CD14-positive monocyte (primary cell): ENCODE data around the gene TOMM5. TPM values are rescaled to one million over a fixed set of nuclear protein-coding genes. Genes with fewer than 3 reads are reported as not detected.

Experiments
- DNase-seq, 3 donors: peaks; one replicate each; pipeline ENCODE4 v3.0.0-alpha.2; 2011 to 2022
- H2AFZ ChIP-seq: 2 replicates; pipeline ENCODE4 v1.6.0; 2012; ENCODE audit warnings: mild to moderate bottlenecking, low read depth, low read length, inconsistent platforms; ENCODE audit not compliant: insufficient read depth, poor library complexity, severe bottlenecking
- H3K27ac ChIP-seq, 2 donors: 1 replicate in 1 of 2; 2 replicates in 1 of 2; pipeline ENCODE4 v1.5.1; 2012 to 2013; ENCODE audit warnings: low read length in 2 of 2, control low read depth in 1 of 2, inconsistent platforms in 1 of 2, low read depth in 1 of 2, mild to moderate bottlenecking in 1 of 2
- H3K27me3 ChIP-seq, 2 donors: one replicate each; pipeline versions ENCODE4 v1.6.0 to v1.6.1; 2011 to 2013; ENCODE audit warnings: low read length in 2 of 2; ENCODE audit not compliant: control insufficient read depth in 2 of 2, insufficient read depth in 2 of 2
- H3K36me3 ChIP-seq, 2 donors: replicated peaks in 1 of 2; 1 replicate in 1 of 2; 2 replicates in 1 of 2; pipeline versions ENCODE4 v1.5.1 to v1.6.1; 2012 to 2013; ENCODE audit warnings: low read length in 2 of 2, control low read depth in 1 of 2, inconsistent platforms in 1 of 2, mild to moderate bottlenecking in 1 of 2; ENCODE audit not compliant: insufficient read depth in 2 of 2, control insufficient read depth in 1 of 2
- H3K4me1 ChIP-seq, 2 donors: 1 replicate in 1 of 2; 2 replicates in 1 of 2; pipeline versions ENCODE4 v1.5.1 to v1.6.1; 2012 to 2013; ENCODE audit warnings: low read length in 2 of 2, control low read depth in 1 of 2, inconsistent platforms in 1 of 2, mild to moderate bottlenecking in 1 of 2, moderate library complexity in 1 of 2; ENCODE audit not compliant: insufficient read depth in 2 of 2, control insufficient read depth in 1 of 2
- H3K4me2 ChIP-seq: replicated peaks from 2 replicates; pipeline ENCODE3; 2012; ENCODE audit warnings: low read length, moderate library complexity, mild to moderate bottlenecking; ENCODE audit not compliant: poor library complexity, severe bottlenecking; ENCODE audit errors: extremely low read depth
- H3K4me3 ChIP-seq, 3 experiments: fragments of 200-600 bp in 1 of 3; sonication (generic) in 1 of 3; replicated peaks in 1 of 3; 1 replicate in 2 of 3; 2 replicates in 1 of 3; pipeline ENCODE4 v1.5.1; 2011 to 2013; ENCODE audit warnings: low read length in 3 of 3, mild to moderate bottlenecking in 3 of 3, control low read depth in 2 of 3, low read depth in 2 of 3, inconsistent platforms in 1 of 3, moderate library complexity in 1 of 3
- H3K79me2 ChIP-seq: 2 replicates; pipeline ENCODE4 v1.6.0; 2012; ENCODE audit warnings: mild to moderate bottlenecking, control low read depth, inconsistent platforms, low read length, moderate library complexity; ENCODE audit not compliant: insufficient read depth
- H3K9ac ChIP-seq: 2 replicates; pipeline ENCODE4 v1.6.0; 2017; ENCODE audit warnings: low read length, mild to moderate bottlenecking; ENCODE audit not compliant: insufficient read depth, poor library complexity, severe bottlenecking
- H3K9me3 ChIP-seq, 2 donors: replicated peaks in 1 of 2; 1 replicate in 1 of 2; 2 replicates in 1 of 2; pipeline versions ENCODE4 v1.5.1 to v1.6.1; 2012 to 2013; ENCODE audit warnings: low read length in 2 of 2, control low read depth in 1 of 2; ENCODE audit not compliant: control insufficient read depth in 1 of 2, insufficient read depth in 1 of 2
- H4K20me1 ChIP-seq: 2 replicates; pipeline ENCODE4 v1.6.0; 2012; ENCODE audit warnings: mild to moderate bottlenecking, low read length, control low read depth, moderate library complexity; ENCODE audit not compliant: insufficient read depth
- H3K27ac Mint-ChIP-seq, 7 donors: one replicate each; pipeline ENCODE4 v1.8.0; 2020; ENCODE audit warnings: mild to moderate bottlenecking in 7 of 7, mixed read lengths in 7 of 7, moderate library complexity in 6 of 7, inconsistent platforms in 2 of 7
- H3K27me3 Mint-ChIP-seq, 3 donors: one replicate each; pipeline ENCODE4 v1.8.0; 2021 to 2022; ENCODE audit warnings: low read depth in 3 of 3, mild to moderate bottlenecking in 3 of 3, mixed read lengths in 3 of 3, moderate library complexity in 3 of 3, inconsistent platforms in 1 of 3
- H3K36me3 Mint-ChIP-seq, 2 donors: one replicate each; pipeline ENCODE4 v1.8.0; 2020; ENCODE audit warnings: mixed read lengths in 2 of 2, inconsistent platforms in 1 of 2, mild to moderate bottlenecking in 1 of 2
- H3K4me1 Mint-ChIP-seq: one replicate; pipeline ENCODE4 v1.8.0; 2020; ENCODE audit warnings: mild to moderate bottlenecking, mixed read lengths
- H3K4me3 Mint-ChIP-seq, 2 donors: one replicate each; pipeline ENCODE4 v1.8.0; 2020; ENCODE audit warnings: mild to moderate bottlenecking in 2 of 2, mixed read lengths in 2 of 2, moderate library complexity in 1 of 2
- H3K9me3 Mint-ChIP-seq, 7 donors: one replicate each; pipeline ENCODE4 v1.8.0; 2020 to 2022; ENCODE audit warnings: mixed read lengths in 7 of 7, mild to moderate bottlenecking in 6 of 7, moderate library complexity in 6 of 7, inconsistent platforms in 2 of 7
- WGBS: methylation state at CpG from one replicate; pipeline ENCODE4 v1.1.5; 2013; ENCODE audit warnings: missing lambda C conversion rate; ENCODE audit not compliant: insufficient coverage; 5-methylcytosine and 5-hydroxymethylcytosine counted together
- intact Hi-C, 2 donors: fragments of 100-400 bp; cut with micrococcal nuclease; formaldehyde crosslinking; loops; one replicate each; pipeline versions ENCODE4 v1.15.0 to v1.15.1; 2023
- polyA plus RNA-seq, 3 donors: library from polyadenylated mRNA; depleted of rRNA in 1 of 3; unstranded in 2 of 3; stranded (reverse) in 1 of 3; fragments of 300-500 nt in 2 of 3; fragments of >200 nt in 1 of 3; fragmentation: Illumina TruSeq in 2 of 3; gene quantifications; 1 replicate in 2 of 3; 2 replicates in 1 of 3; pipeline ENCODE4 v1.2.3, GENCODE V29; 2012 to 2021
- TF ChIP-seq, protein P1 (sequence below): fragments of 200-600 bp; IDR thresholded peaks from one replicate; pipeline ENCODE4 v1.8.0; 2022; ENCODE audit warnings: antibody characterized with exemption, mild to moderate bottlenecking

Gene TOMM5
- polyA plus RNA-seq, 3 donors, result 35.0 to 117 (median 112) TPM

- H3K79me2 ChIP-seq, result no peaks in the 10 kb centered on the region
- 98% methylated on average over 8 of the region's 8 CpGs for WGBS
- TF ChIP-seq, protein P1, sequence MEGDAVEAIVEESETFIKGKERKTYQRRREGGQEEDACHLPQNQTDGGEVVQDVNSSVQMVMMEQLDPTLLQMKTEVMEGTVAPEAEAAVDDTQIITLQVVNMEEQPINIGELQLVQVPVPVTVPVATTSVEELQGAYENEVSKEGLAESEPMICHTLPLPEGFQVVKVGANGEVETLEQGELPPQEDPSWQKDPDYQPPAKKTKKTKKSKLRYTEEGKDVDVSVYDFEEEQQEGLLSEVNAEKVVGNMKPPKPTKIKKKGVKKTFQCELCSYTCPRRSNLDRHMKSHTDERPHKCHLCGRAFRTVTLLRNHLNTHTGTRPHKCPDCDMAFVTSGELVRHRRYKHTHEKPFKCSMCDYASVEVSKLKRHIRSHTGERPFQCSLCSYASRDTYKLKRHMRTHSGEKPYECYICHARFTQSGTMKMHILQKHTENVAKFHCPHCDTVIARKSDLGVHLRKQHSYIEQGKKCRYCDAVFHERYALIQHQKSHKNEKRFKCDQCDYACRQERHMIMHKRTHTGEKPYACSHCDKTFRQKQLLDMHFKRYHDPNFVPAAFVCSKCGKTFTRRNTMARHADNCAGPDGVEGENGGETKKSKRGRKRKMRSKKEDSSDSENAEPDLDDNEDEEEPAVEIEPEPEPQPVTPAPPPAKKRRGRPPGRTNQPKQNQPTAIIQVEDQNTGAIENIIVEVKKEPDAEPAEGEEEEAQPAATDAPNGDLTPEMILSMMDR, result no peak
- H3K27me3 ChIP-seq, result no peaks in the 10 kb centered on the region
- no peak overlapping the region for H3K9ac ChIP-seq
- Mint-ChIP-seq H3K4me3 (no peak overlapping the region), H3K27ac (no peak overlapping the region), H3K9me3 (no peaks in the 10 kb centered on the region), H3K27me3 (peaks cover 0 to 4% (median 2%) of the 10 kb centered on the region in 3 donors), H3K36me3 (peaks cover 0 to 4% of the 10 kb centered on the region in 2 donors), H3K4me1 (no peaks in the 10 kb centered on the region)
- intact Hi-C loops, result no loop called here
- no peak overlapping the region for H3K4me3 ChIP-seq
- no peaks in the 10 kb centered on the region for H3K36me3 ChIP-seq
- H3K4me2 ChIP-seq, result no peak overlapping the region
- no peak for DNase-seq
- H3K27ac ChIP-seq, result no peak overlapping the region
- no peaks in the 10 kb centered on the region for H3K9me3 ChIP-seq
- no peaks in the 10 kb centered on the region for H4K20me1 ChIP-seq
- H3K4me1 ChIP-seq, result no peaks in the 10 kb centered on the region
- H2AFZ ChIP-seq, result no peak overlapping the region
Observed at GRCh38 chr9:37541465-37541864, 50.9 kb downstream of the TOMM5 start.

DNA sequence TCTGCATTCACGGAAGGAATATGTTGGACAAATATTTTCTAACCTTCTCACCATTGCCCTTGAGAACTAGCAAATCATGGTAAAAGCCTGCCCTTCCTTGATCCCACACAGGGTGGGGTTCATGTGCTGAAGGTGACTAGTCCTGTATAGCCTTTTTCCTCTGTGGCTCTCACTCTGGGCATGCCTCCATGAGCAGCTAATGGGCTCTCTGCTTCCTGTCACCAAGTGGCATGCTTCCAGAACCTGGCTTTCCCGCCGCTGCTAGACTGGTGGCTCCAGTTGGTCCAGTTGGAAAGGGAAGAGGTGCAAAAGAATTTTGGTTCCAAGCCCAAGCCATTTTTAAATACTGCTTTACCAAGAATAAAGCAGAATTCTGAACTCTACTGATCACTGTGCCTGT, 51.8 kb downstream of the TOMM5 start:
- H3K36me3 Mint-ChIP-seq, result peaks cover 0 to 4% of the 10 kb centered on the region in 2 donors
- no peaks in the 10 kb centered on the region for H3K4me1 Mint-ChIP-seq
- DNase-seq, result no peak
- Histone ChIP-seq H2AFZ (no peak overlapping the region), H3K27ac (no peak overlapping the region), H3K36me3 (no peaks in the 10 kb centered on the region), H3K4me2 (no peak overlapping the region), H3K79me2 (no peaks in the 10 kb centered on the region), H3K9me3 (no peaks in the 10 kb centered on the region), H3K4me3 (no peak overlapping the region), H3K27me3 (no peaks in the 10 kb centered on the region), H3K9ac (no peak overlapping the region), H4K20me1 (no peaks in the 10 kb centered on the region), H3K4me1 (no peaks in the 10 kb centered on the region)
- WGBS, result no CpG with 5 or more reads among the region's 3 CpGs
- intact Hi-C loops, result no loop called here
- no peak overlapping the region for H3K4me3 Mint-ChIP-seq
- TF ChIP-seq, protein P1, result no peak
- no peak overlapping the region for H3K27ac Mint-ChIP-seq
- H3K27me3 Mint-ChIP-seq, result peaks cover 0 to 4% (median 2%) of the 10 kb centered on the region in 3 donors
- H3K9me3 Mint-ChIP-seq, result no peaks in the 10 kb centered on the region
